DND-41 (cell line): ENCODE data around the gene ZNF500.

ENCODE experiments used
- ATAC-seq: fragments of 200-7000 bp; cut with Tn5 transposase; 3 replicates; pipeline ENCODE4 v1.9.1; 2021; ENCODE audit warnings: low read depth; ENCODE audit not compliant: insufficient read depth
- DNase-seq: peaks from one replicate; pipeline ENCODE4 v3.0.0-alpha.2; 2020
- H2AFZ ChIP-seq: 2 replicates; pipeline ENCODE4 v1.6.0; 2012; ENCODE audit warnings: low read depth, low read length
- H3K27ac ChIP-seq: 2 replicates; pipeline ENCODE4 v1.5.1; 2012; ENCODE audit warnings: low read length, inconsistent platforms
- H3K27me3 ChIP-seq: fragments of 200-600 bp; sonication (generic); 2 replicates; pipeline ENCODE4 v1.6.0; 2012; ENCODE audit warnings: low read length, mild to moderate bottlenecking, inconsistent platforms; ENCODE audit not compliant: insufficient read depth, poor library complexity
- H3K36me3 ChIP-seq: 2 replicates; pipeline ENCODE4 v1.5.1; 2012; ENCODE audit warnings: low read length, inconsistent platforms; ENCODE audit not compliant: insufficient read depth
- H3K4me1 ChIP-seq: 2 replicates; pipeline ENCODE4 v1.5.1; 2012; ENCODE audit warnings: mild to moderate bottlenecking, low read length; ENCODE audit not compliant: insufficient read depth
- H3K4me2 ChIP-seq: 2 replicates; pipeline ENCODE4 v1.6.0; 2012; ENCODE audit warnings: mild to moderate bottlenecking, moderate library complexity, low read length, inconsistent platforms; ENCODE audit not compliant: insufficient read depth
- H3K4me3 ChIP-seq, 2 experiments: fragments of 200-600 bp in 1 of 2; shearing (Covaris generic) in 1 of 2; 2 replicates each; pipeline ENCODE4 v1.5.1; 2012 to 2016; ENCODE audit warnings: inconsistent platforms in 2 of 2, low read length in 2 of 2, mild to moderate bottlenecking in 2 of 2, low read depth in 1 of 2, moderate library complexity in 1 of 2
- H3K79me2 ChIP-seq: 2 replicates; pipeline ENCODE4 v1.6.0; 2012; ENCODE audit warnings: low read length, inconsistent platforms; ENCODE audit not compliant: insufficient read depth
- H3K9ac ChIP-seq: 2 replicates; pipeline ENCODE4 v1.6.0; 2012; ENCODE audit warnings: low read depth, mild to moderate bottlenecking, inconsistent platforms, low read length, moderate library complexity
- H3K9me3 ChIP-seq: 2 replicates; pipeline ENCODE4 v1.5.1; 2012; ENCODE audit warnings: low read length, moderate library complexity, mild to moderate bottlenecking, inconsistent platforms; ENCODE audit not compliant: insufficient read depth, severe bottlenecking
- H4K20me1 ChIP-seq: 2 replicates; pipeline ENCODE4 v1.6.0; 2012; ENCODE audit warnings: low read length; ENCODE audit not compliant: insufficient read depth
- EZH2 ChIP-seq: IDR thresholded peaks from 3 replicates; pipeline ENCODE4 v1.6.1; 2012; ENCODE audit warnings: borderline replicate concordance, low read depth, mild to moderate bottlenecking, moderate library complexity, low read length, inconsistent platforms; ENCODE audit not compliant: severe bottlenecking
- TF ChIP-seq, protein P1 (sequence below): IDR thresholded peaks from 2 replicates; pipeline ENCODE4 v1.5.1; 2012; ENCODE audit warnings: borderline replicate concordance, low read length, moderate library complexity, mild to moderate bottlenecking; ENCODE audit not compliant: poor library complexity, severe bottlenecking; ENCODE audit errors: extremely low read depth

ZNF500 gene

DNA sequence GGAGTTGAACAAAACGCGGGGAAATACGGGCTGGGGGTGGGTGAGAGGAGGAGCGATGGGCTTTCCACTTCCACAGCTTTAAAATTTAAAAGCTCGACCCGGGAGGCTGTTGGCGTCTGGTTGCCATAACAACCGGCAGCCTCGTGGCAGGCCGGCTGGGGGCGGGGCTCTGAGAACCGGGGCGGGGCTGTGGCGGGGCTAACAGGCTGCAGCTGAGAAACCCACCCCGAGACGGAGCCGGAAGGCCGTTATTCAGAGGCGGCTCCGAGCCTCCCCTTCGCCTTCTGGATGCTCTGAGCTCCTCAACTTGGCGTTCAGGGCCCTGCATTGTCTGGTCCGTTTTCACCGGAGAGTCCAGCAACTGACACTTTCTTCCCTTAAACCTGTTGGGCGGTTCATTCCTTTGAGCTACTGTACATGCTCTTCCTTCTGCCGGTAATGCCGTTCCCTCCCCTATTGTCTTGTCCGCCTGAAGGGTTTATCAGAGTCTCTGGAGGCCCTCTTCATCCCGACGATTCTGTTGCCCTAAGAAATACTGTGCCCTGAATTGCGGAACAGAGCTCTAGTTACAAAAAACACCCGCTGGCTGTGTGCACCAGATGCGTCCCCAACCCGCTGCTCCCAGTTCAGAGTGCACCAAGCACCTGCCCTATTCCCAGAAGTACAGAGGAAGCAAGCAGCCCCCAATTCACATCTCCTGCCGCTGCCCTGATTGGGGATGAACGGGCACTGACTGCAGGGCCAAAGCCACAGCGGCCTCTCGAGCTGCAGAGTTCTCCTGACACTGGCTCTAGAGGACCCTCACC is 32.0 kb downstream of the ZNF500 start:
- H3K36me3 ChIP-seq: peaks cover 7% of the 10 kb centered on the region; the same call in 1 of the 2 replicates
- no peaks in the 10 kb centered on the region for H3K27me3 ChIP-seq
- H3K4me3 ChIP-seq: peak overlapping the region; percentile 89 to 94
- H3K79me2 ChIP-seq: peaks cover 22% of the 10 kb centered on the region
- peak overlapping the region; percentile 99 for H3K4me2 ChIP-seq
- no peak for TF ChIP-seq EZH2
- TF ChIP-seq, protein P1, sequence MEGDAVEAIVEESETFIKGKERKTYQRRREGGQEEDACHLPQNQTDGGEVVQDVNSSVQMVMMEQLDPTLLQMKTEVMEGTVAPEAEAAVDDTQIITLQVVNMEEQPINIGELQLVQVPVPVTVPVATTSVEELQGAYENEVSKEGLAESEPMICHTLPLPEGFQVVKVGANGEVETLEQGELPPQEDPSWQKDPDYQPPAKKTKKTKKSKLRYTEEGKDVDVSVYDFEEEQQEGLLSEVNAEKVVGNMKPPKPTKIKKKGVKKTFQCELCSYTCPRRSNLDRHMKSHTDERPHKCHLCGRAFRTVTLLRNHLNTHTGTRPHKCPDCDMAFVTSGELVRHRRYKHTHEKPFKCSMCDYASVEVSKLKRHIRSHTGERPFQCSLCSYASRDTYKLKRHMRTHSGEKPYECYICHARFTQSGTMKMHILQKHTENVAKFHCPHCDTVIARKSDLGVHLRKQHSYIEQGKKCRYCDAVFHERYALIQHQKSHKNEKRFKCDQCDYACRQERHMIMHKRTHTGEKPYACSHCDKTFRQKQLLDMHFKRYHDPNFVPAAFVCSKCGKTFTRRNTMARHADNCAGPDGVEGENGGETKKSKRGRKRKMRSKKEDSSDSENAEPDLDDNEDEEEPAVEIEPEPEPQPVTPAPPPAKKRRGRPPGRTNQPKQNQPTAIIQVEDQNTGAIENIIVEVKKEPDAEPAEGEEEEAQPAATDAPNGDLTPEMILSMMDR: no peak
- H3K4me1 ChIP-seq: peaks cover 32% of the 10 kb centered on the region
- no peaks in the 10 kb centered on the region for H4K20me1 ChIP-seq
- DNase-seq: peak; percentile 96
- H3K9me3 ChIP-seq: no peaks in the 10 kb centered on the region
- peak overlapping the region; percentile 97 for H2AFZ ChIP-seq
- peak overlapping the region; percentile 85 for H3K9ac ChIP-seq
- peak; percentile 83 for ATAC-seq
- H3K27ac ChIP-seq: peak overlapping the region; percentile 81

DNA sequence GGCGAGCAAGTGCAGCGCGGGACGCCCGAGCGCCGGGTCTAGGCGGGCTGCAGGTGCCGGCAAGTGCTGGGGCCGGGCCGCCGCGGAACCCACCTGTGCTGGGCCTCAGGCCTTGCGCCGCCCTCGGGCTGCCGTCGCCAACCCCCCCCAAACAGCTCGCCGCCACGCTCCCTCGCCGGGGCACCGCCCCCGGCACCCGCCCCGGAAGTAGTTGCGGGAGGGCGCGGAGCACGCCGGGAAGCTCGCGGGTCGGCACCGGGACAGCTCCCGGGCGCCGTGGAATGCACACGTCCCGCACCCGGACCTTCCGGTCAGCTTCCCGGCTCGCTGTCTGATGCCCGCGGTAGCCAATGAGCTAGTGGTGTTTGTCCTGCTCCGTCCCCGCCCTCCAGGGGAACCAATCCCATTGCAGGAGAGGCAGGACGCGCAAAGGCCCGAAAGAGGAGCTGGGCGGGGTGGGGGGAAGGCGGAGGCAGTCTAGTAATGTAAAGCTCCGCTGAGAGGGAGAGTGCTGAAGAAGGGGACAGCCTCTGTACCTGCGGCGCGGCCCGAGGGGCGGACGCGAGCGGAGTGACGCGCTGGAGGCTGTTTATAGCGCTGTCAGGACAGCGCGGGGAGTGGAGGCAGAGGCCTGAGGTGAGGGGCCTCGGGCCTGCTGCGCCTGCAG is 32.8 kb downstream of the ZNF500 start, which contains the start of the genes ANKS3 and DNAAF8:
Gene ANKS3 (minus strand): TSS at position 209 of the 667 bp plus-strand sequence. CDS start 4,122 bp downstream, outside the sequence.
Gene DNAAF8 (plus strand): TSS at position 475 of the 667 bp plus-strand sequence. CDS start 1,978 bp downstream, outside the sequence.
- Histone ChIP-seq H3K27ac (peak within 1 kb of the TSS; percentile 81), H3K9ac (peak within 1 kb of the TSS; percentile 85), H4K20me1 (no peaks in the 10 kb centered on the region), H3K36me3 (peaks cover 11% of the 10 kb centered on the region; the same call in 1 of the 2 replicates), H3K9me3 (no peaks in the 10 kb centered on the region), H3K4me1 (peaks cover 32% of the 10 kb centered on the region), H3K27me3 (no peaks in the 10 kb centered on the region), H3K4me2 (peak within 1 kb of the TSS; percentile 99), H3K4me3 (peak within 1 kb of the TSS; percentile 89 to 94), H3K79me2 (peaks cover 22% of the 10 kb centered on the region), H2AFZ (peak within 1 kb of the TSS; percentile 97)
- DNase-seq (peak; percentile 85), ATAC-seq (peak; percentile 78)
- TF ChIP-seq, protein P1: no peak
- TF ChIP-seq EZH2: no peak

DNA sequence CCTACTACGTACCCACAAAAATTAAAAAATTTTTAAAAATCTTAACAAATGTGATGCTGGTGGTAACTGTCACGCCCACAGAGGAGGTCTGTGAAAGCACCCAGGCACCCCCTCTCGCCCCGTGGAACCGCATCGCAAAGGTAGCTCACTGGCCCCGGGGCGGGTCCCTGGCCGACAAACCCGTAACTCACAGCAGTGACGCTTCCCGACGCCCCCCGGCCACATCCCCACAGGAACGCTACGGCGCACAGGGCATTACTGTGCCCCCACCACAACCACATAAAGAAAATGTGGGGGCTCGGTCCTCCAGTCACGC is 33.3 kb downstream of the ZNF500 start:
- peaks cover 22% of the 10 kb centered on the region for H3K79me2 ChIP-seq
- TF ChIP-seq EZH2: no peak
- H3K27me3 ChIP-seq: no peaks in the 10 kb centered on the region
- peaks cover 16% of the 10 kb centered on the region for H3K36me3 ChIP-seq
- H3K9ac ChIP-seq: peak overlapping the region; percentile 85
- H3K4me1 ChIP-seq: peaks cover 32% of the 10 kb centered on the region
- peak overlapping the region; percentile 89 to 94 for H3K4me3 ChIP-seq
- peaks cover 1% of the 10 kb centered on the region; the same call in 1 of the 2 replicates for H4K20me1 ChIP-seq
- no peaks in the 10 kb centered on the region for H3K9me3 ChIP-seq
- no peak for DNase-seq
- peak; percentile 16 for ATAC-seq
- peak overlapping the region; percentile 99 for H3K4me2 ChIP-seq
- peak overlapping the region; percentile 97 for H2AFZ ChIP-seq
- H3K27ac ChIP-seq: peak overlapping the region; percentile 69; the same call in 1 of the 2 replicates
